MM.1S (cell line): Measurements from ENCODE around the gene HSPB6.

Experiments
- DNase-seq: peaks from one replicate; pipeline ENCODE4 v3.0.0-alpha.2; 2015
- H2AFZ ChIP-seq: fragments of 300-600 bp; sonication (generic); 2 replicates; pipeline ENCODE4 v1.6.0; 2016; ENCODE audit warnings: antibody characterized with exemption, low read length
- H3F3A ChIP-seq: fragments of 300-600 bp; sonication (generic); 2 replicates; pipeline ENCODE4 v1.6.1; 2016; ENCODE audit warnings: mild to moderate bottlenecking, antibody characterized with exemption, low read length, moderate library complexity, mixed read lengths; ENCODE audit not compliant: insufficient read depth
- H3K27ac ChIP-seq: fragments of 300-600 bp; sonication (generic); 2 replicates; pipeline ENCODE4 v1.5.1; 2016; ENCODE audit warnings: mild to moderate bottlenecking, low read length
- H3K27me3 ChIP-seq: fragments of 300-600 bp; sonication (generic); replicated peaks from 2 replicates; pipeline ENCODE4 v1.6.0; 2016; ENCODE audit warnings: low read length; ENCODE audit not compliant: insufficient read depth
- H3K36me3 ChIP-seq: fragments of 300-600 bp; sonication (generic); replicated peaks from 2 replicates; pipeline ENCODE4 v1.6.1; 2016; ENCODE audit warnings: mild to moderate bottlenecking, low read length, mixed read lengths; ENCODE audit not compliant: insufficient read depth
- H3K4me1 ChIP-seq: fragments of 300-600 bp; sonication (generic); 2 replicates; pipeline ENCODE4 v1.6.1; 2016; ENCODE audit warnings: low read length, mixed read lengths
- H3K4me2 ChIP-seq: fragments of 300-600 bp; sonication (generic); 2 replicates; pipeline ENCODE4 v1.6.0; 2016; ENCODE audit warnings: low read depth, low read length
- H3K4me3 ChIP-seq: fragments of 300-600 bp; sonication (generic); 2 replicates; pipeline ENCODE4 v1.5.1; 2016; ENCODE audit warnings: low read length, mixed read lengths
- H3K79me2 ChIP-seq: fragments of 300-600 bp; sonication (generic); 2 replicates; pipeline ENCODE4 v1.6.1; 2016; ENCODE audit warnings: mixed run types, low read length, mixed read lengths
- H3K9ac ChIP-seq: fragments of 300-600 bp; sonication (generic); 2 replicates; pipeline ENCODE4 v1.6.1; 2016; ENCODE audit warnings: low read length, mixed read lengths
- H3K9me2 ChIP-seq: fragments of 300-600 bp; sonication (generic); replicated peaks from 2 replicates; pipeline ENCODE4 v1.6.1; 2016; ENCODE audit warnings: mild to moderate bottlenecking, low read length, mixed read lengths; ENCODE audit not compliant: insufficient read depth
- H3K9me3 ChIP-seq: fragments of 300-600 bp; sonication (generic); replicated peaks from 2 replicates; pipeline ENCODE4 v1.6.1; 2016; ENCODE audit warnings: mild to moderate bottlenecking, low read length, mixed read lengths; ENCODE audit not compliant: insufficient read depth
- H4K20me1 ChIP-seq: fragments of 300-600 bp; sonication (generic); 2 replicates; pipeline ENCODE4 v1.6.1; 2016; ENCODE audit warnings: mild to moderate bottlenecking, low read length, moderate library complexity, mixed read lengths; ENCODE audit not compliant: insufficient read depth
- CTCF ChIP-seq: fragments of 300-600 bp; sonication (generic); IDR thresholded peaks from 2 replicates; pipeline ENCODE4 v1.5.1; 2016; ENCODE audit warnings: antibody characterized with exemption, low read length, mixed read lengths
- EZH2 ChIP-seq: fragments of 300-600 bp; sonication (generic); optimal IDR thresholded peaks from 2 replicates; pipeline ENCODE3; 2017; ENCODE audit warnings: low read depth, mild to moderate bottlenecking, antibody characterized with exemption, low read length, mixed read lengths
- EZH2phosphoT487 ChIP-seq: fragments of 300-600 bp; sonication (generic); IDR thresholded peaks from 2 replicates; pipeline ENCODE4 v1.6.1; 2018; ENCODE audit warnings: antibody characterized with exemption, low read length

The HSPB6 gene

GRCh38 chr19:35789195-35789977, 32.6 kb upstream of the HSPB6 start:
- no peak for DNase-seq
- no peaks in the 10 kb centered on the region for H3K9me3 ChIP-seq
- no peaks in the 10 kb centered on the region for H3K79me2 ChIP-seq
- H3K9ac ChIP-seq: no peak overlapping the region
- H4K20me1 ChIP-seq: no peaks in the 10 kb centered on the region
- TF ChIP-seq CTCF (no peak), EZH2phosphoT487 (no peak), EZH2 (no peak)
- H3K4me1 ChIP-seq: no peaks in the 10 kb centered on the region
- H3K9me2 ChIP-seq: no peaks in the 10 kb centered on the region
- no peaks in the 10 kb centered on the region for H3K36me3 ChIP-seq
- H3K4me2 ChIP-seq: no peak overlapping the region
- no peak overlapping the region for H3K4me3 ChIP-seq
- H3F3A ChIP-seq: no peaks in the 10 kb centered on the region
- no peak overlapping the region for H2AFZ ChIP-seq
- H3K27ac ChIP-seq: no peak overlapping the region
- H3K27me3 ChIP-seq: peaks cover 20% of the 10 kb centered on the region

- no peaks in the 10 kb centered on the region for H3F3A ChIP-seq
- TF ChIP-seq EZH2: no peak
- TF ChIP-seq EZH2phosphoT487: no peak
- no peak for TF ChIP-seq CTCF
- no peak overlapping the region for H3K4me2 ChIP-seq
- H3K27ac ChIP-seq: no peak overlapping the region
- no peaks in the 10 kb centered on the region for H3K9me3 ChIP-seq
- H3K4me3 ChIP-seq: no peak overlapping the region
- H3K9me2 ChIP-seq: no peaks in the 10 kb centered on the region
- H3K79me2 ChIP-seq: no peaks in the 10 kb centered on the region
- H3K9ac ChIP-seq: no peak overlapping the region
- no peaks in the 10 kb centered on the region for H3K36me3 ChIP-seq
- no peak overlapping the region for H2AFZ ChIP-seq
- no peak for DNase-seq
- peaks cover 15% of the 10 kb centered on the region for H3K27me3 ChIP-seq
- no peaks in the 10 kb centered on the region for H4K20me1 ChIP-seq
- no peaks in the 10 kb centered on the region for H3K4me1 ChIP-seq
These were observed 31.6 kb upstream of the HSPB6 start for GRCh38 chr19:35788205-35788960.

- no peaks in the 10 kb centered on the region for H3K36me3 ChIP-seq
- no peaks in the 10 kb centered on the region for H3K9me2 ChIP-seq
- no peaks in the 10 kb centered on the region for H4K20me1 ChIP-seq
- no peaks in the 10 kb centered on the region for H3K79me2 ChIP-seq
- H3K9me3 ChIP-seq: no peaks in the 10 kb centered on the region
- H3K27me3 ChIP-seq: peaks cover 5% of the 10 kb centered on the region
- H3F3A ChIP-seq: no peaks in the 10 kb centered on the region
- no peak overlapping the region for H3K4me3 ChIP-seq
- H3K4me1 ChIP-seq: no peaks in the 10 kb centered on the region
- H2AFZ ChIP-seq: no peak overlapping the region
- H3K9ac ChIP-seq: no peak overlapping the region
- no peak overlapping the region for H3K27ac ChIP-seq
- no peak for DNase-seq
- H3K4me2 ChIP-seq: no peak overlapping the region
- TF ChIP-seq EZH2: no peak
- TF ChIP-seq CTCF: no peak
- no peak for TF ChIP-seq EZH2phosphoT487
These were observed 30.5 kb upstream of the HSPB6 start for GRCh38 chr19:35787227-35787799.
